B cell (primary cell): ENCODE results near the gene CEP43. TPM values are rescaled to one million over a fixed set of nuclear protein-coding genes. Genes with fewer than 3 reads are reported as not detected.

Source experiments
- ATAC-seq: fragments of 200-7000 bp; cut with Tn5 transposase; one replicate; pipeline ENCODE4 v1.10.0; 2021; ENCODE audit warnings: low read depth, mild to moderate bottlenecking, moderate number of reproducible peaks, moderate library complexity
- CTCF ChIA-PET: fragments of 350-600 bp; sonication (Branson Sonifier 250); formaldehyde crosslinking; loops from one replicate; lab custom pipeline; 2021; ENCODE audit warnings: antibody characterized with exemption, inconsistent platforms; lab: Charles Lee
- POLR2A ChIA-PET: fragments of 350-600 bp; sonication (Branson Sonifier 250); formaldehyde crosslinking; loops from one replicate; lab custom pipeline; 2021; ENCODE audit warnings: antibody characterized with exemption; lab: Charles Lee
- DNase-seq: peaks from one replicate; pipeline ENCODE4 v3.0.0; 2013
- H2AFZ ChIP-seq: 2 replicates; pipeline ENCODE4 v1.6.1; 2012; ENCODE audit warnings: mild to moderate bottlenecking, low read depth, low read length; ENCODE audit not compliant: insufficient read depth, poor library complexity, severe bottlenecking
- H3K27ac ChIP-seq, 2 donors: 1 replicate in 1 of 2; 2 replicates in 1 of 2; pipeline ENCODE4 v1.5.1; 2012 to 2013; ENCODE audit warnings: low read length in 2 of 2, mild to moderate bottlenecking in 2 of 2, moderate library complexity in 1 of 2
- H3K27me3 ChIP-seq, 4 experiments: fragments of 200-600 bp in 1 of 4; sonication (generic) in 1 of 4; replicated peaks in 1 of 4; 1 replicate in 2 of 4; 2 replicates in 2 of 4; pipeline versions ENCODE4 v1.6.1 to v1.7.0; 2013 to 2016; ENCODE audit warnings: low read length in 3 of 4, mild to moderate bottlenecking in 2 of 4, mixed read lengths in 1 of 4, moderate library complexity in 1 of 4; ENCODE audit not compliant: insufficient read depth in 4 of 4, control insufficient read depth in 3 of 4; ENCODE audit errors: control extremely low read depth in 1 of 4
- H3K36me3 ChIP-seq, 2 experiments: replicated peaks in 1 of 2; 1 replicate in 1 of 2; 2 replicates in 1 of 2; pipeline versions ENCODE4 v1.6.1 to v1.7.1; 2013; ENCODE audit warnings: low read length in 1 of 2; ENCODE audit not compliant: insufficient read depth in 2 of 2, control insufficient read depth in 1 of 2; ENCODE audit errors: control extremely low read depth in 1 of 2, extremely low read depth in 1 of 2
- H3K4me1 ChIP-seq, 2 donors: fragments of 200-600 bp in 1 of 2; sonication (generic) in 1 of 2; 1 replicate in 1 of 2; 2 replicates in 1 of 2; pipeline versions ENCODE4 v1.5.1 to v1.6.1; 2013 to 2017; ENCODE audit warnings: low read length in 2 of 2; ENCODE audit not compliant: control insufficient read depth in 2 of 2, insufficient read depth in 2 of 2
- H3K4me2 ChIP-seq: replicated peaks from 2 replicates; pipeline ENCODE3; 2012; ENCODE audit warnings: mild to moderate bottlenecking, low read depth, low read length; ENCODE audit not compliant: poor library complexity, severe bottlenecking
- H3K4me3 ChIP-seq, 5 experiments: fragments of 200-600 bp in 1 of 5; sonication (generic) in 1 of 5; 1 replicate in 3 of 5; 2 replicates in 2 of 5; pipeline versions ENCODE4 v1.5.1 to v1.7.0; 2011 to 2016; ENCODE audit warnings: low read length in 4 of 5, mild to moderate bottlenecking in 4 of 5, low read depth in 2 of 5, control low read depth in 1 of 5, moderate library complexity in 1 of 5; ENCODE audit not compliant: insufficient read depth in 1 of 5; ENCODE audit errors: control extremely low read depth in 1 of 5, extremely low read depth in 1 of 5
- H3K79me2 ChIP-seq: fragments of 200-600 bp; sonication (generic); one replicate; pipeline ENCODE4 v1.6.0; 2016; ENCODE audit warnings: low read length; ENCODE audit not compliant: control insufficient read depth, insufficient read depth
- H3K9ac ChIP-seq: fragments of 200-600 bp; sonication (generic); 2 replicates; pipeline ENCODE4 v1.6.1; 2017; ENCODE audit warnings: mild to moderate bottlenecking, low read length, moderate library complexity
- H3K9me3 ChIP-seq, 3 donors: one replicate each; pipeline versions ENCODE4 v1.6.1 to v1.7.1; 2013; ENCODE audit warnings: low read length in 2 of 3; ENCODE audit not compliant: control insufficient read depth in 2 of 3, insufficient read depth in 1 of 3; ENCODE audit errors: control extremely low read depth in 1 of 3
- H4K20me1 ChIP-seq: 2 replicates; pipeline ENCODE4 v1.6.0; 2012; ENCODE audit warnings: mild to moderate bottlenecking, low read length; ENCODE audit not compliant: insufficient read depth, control insufficient read depth, poor library complexity, severe bottlenecking
- H3K27ac Mint-ChIP-seq: one replicate; pipeline ENCODE4 v1.8.0; 2021; ENCODE audit warnings: mixed read lengths
- H3K27me3 Mint-ChIP-seq: one replicate; pipeline ENCODE4 v1.8.0; 2021; ENCODE audit warnings: mixed read lengths
- H3K4me1 Mint-ChIP-seq: one replicate; pipeline ENCODE4 v1.8.0; 2021; ENCODE audit warnings: mixed read lengths
- H3K4me3 Mint-ChIP-seq: one replicate; pipeline ENCODE4 v1.8.0; 2021; ENCODE audit warnings: mixed read lengths
- H3K9me3 Mint-ChIP-seq: one replicate; pipeline ENCODE4 v1.8.0; 2022; ENCODE audit warnings: mixed read lengths; ENCODE audit not compliant: insufficient read depth
- EZH2 ChIP-seq: IDR thresholded peaks from 2 replicates; pipeline ENCODE4 v1.6.1; 2012; ENCODE audit warnings: borderline replicate concordance, low read depth, mild to moderate bottlenecking, moderate library complexity, low read length; ENCODE audit not compliant: insufficient read depth, poor library complexity, severe bottlenecking
- WGBS: methylation state at CpG from one replicate; pipeline ENCODE4 v1.1.5; 2013; ENCODE audit warnings: missing lambda C conversion rate; ENCODE audit not compliant: insufficient coverage; 5-methylcytosine and 5-hydroxymethylcytosine counted together
- intact Hi-C: fragments of 100-400 bp; cut with micrococcal nuclease; formaldehyde crosslinking; loops from one replicate; pipeline ENCODE4 v1.10.0; 2022
- polyA plus RNA-seq: library from polyadenylated mRNA; depleted of rRNA; stranded (reverse); fragments of >200 nt; gene quantifications from 2 replicates; pipeline ENCODE4 v1.2.3, GENCODE V29; 2012
- total RNA-seq, 2 donors: library from RNA; stranded (reverse); fragments of 120-200 nt in 1 of 2; gene quantifications; 1 replicate in 1 of 2; 2 replicates in 1 of 2; pipeline versions ENCODE4 v1.2.3 to v1.2.4, GENCODE V29; 2013 to 2022
- TF ChIP-seq, protein P1 (sequence below): fragments of 200-600 bp; IDR thresholded peaks from one replicate; pipeline ENCODE4 v1.8.0; 2022; ENCODE audit warnings: antibody characterized with exemption, mild to moderate bottlenecking

Gene CEP43
- total and polyA plus RNA-seq, 2 donors (not counting 1 experiment from before 2014, with no cell fraction given), result 10.1 to 39.7 TPM

DNA sequence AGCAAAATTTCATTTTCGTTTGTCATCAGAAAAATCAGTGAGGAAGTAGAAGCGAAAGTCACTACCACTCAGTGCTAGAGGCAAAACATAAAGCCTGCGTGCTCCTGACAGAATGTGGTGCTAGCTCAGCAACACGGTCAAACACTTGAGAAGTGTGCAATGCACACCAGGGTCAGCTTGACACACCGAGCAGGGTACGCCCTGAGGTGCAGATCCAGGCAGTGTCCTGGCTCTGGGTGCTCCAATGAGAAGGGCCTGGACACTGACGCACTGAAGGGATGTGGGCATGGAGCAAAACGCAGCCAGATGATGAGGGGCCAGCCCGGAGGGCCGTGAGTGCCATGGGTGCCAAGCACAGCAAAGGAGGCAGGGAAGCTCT is 48.8 kb upstream of the CEP43 start:
- H3K4me1 Mint-ChIP-seq, result peaks cover 60% of the 10 kb centered on the region

More for the DNA sequence above, 48.8 kb upstream of the CEP43 start:
- H3K9ac ChIP-seq, result peak overlapping the region; percentile 65
- H3K9me3 ChIP-seq, result peaks cover 0 to 4% (median 0%) of the 10 kb centered on the region in 3 donors
- H3K4me1 ChIP-seq, result peaks cover 62 to 69% of the 10 kb centered on the region in 2 donors
- ChIA-PET CTCF (interaction anchor here (0.6 to 4.8 kb wide), 9 partner anchors 9 to 190 kb away, joined by 3 to 61 read pairs (median 4); partner anchors contain the start of gene CEP43), POLR2A (interaction anchor here (0.6 to 2.1 kb wide), 7 partner anchors 9 to 191 kb away, joined by 3 to 11 read pairs (median 4); no protein-coding TSS in a partner anchor)
- peak overlapping the region; percentile 1 to 60 (median 24) for H3K4me3 ChIP-seq
- H2AFZ ChIP-seq, result no peak overlapping the region
- no peaks in the 10 kb centered on the region for H3K27me3 ChIP-seq
- H3K79me2 ChIP-seq, result peaks cover 76% of the 10 kb centered on the region
- peaks cover 75% of the 10 kb centered on the region for H4K20me1 ChIP-seq
- Mint-ChIP-seq H3K27me3 (no peaks in the 10 kb centered on the region), H3K27ac (peak overlapping the region; percentile 98), H3K9me3 (no peaks in the 10 kb centered on the region), H3K4me3 (peak overlapping the region; percentile 94)
- TF ChIP-seq, protein P1, sequence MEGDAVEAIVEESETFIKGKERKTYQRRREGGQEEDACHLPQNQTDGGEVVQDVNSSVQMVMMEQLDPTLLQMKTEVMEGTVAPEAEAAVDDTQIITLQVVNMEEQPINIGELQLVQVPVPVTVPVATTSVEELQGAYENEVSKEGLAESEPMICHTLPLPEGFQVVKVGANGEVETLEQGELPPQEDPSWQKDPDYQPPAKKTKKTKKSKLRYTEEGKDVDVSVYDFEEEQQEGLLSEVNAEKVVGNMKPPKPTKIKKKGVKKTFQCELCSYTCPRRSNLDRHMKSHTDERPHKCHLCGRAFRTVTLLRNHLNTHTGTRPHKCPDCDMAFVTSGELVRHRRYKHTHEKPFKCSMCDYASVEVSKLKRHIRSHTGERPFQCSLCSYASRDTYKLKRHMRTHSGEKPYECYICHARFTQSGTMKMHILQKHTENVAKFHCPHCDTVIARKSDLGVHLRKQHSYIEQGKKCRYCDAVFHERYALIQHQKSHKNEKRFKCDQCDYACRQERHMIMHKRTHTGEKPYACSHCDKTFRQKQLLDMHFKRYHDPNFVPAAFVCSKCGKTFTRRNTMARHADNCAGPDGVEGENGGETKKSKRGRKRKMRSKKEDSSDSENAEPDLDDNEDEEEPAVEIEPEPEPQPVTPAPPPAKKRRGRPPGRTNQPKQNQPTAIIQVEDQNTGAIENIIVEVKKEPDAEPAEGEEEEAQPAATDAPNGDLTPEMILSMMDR, result no peak
- TF ChIP-seq EZH2, result no peak
- peaks cover 0 to 71% of the 10 kb centered on the region in 2 experiments for H3K36me3 ChIP-seq
- peak overlapping the region; percentile 82 to 94 for H3K27ac ChIP-seq
- DNase-seq (peak; percentile 76), ATAC-seq (peak; percentile 22)
- peak overlapping the region; percentile 88 for H3K4me2 ChIP-seq
- intact Hi-C loops, result loop anchor here (1.0 to 2.0 kb wide), 5 partner anchors 9 to 568 kb away; partner anchors contain the start of gene MPC1
- WGBS, result 31% methylated on average over 8 of the region's 10 CpGs
